ENCODE data around the gene RBM6. TPM values are rescaled to one million over a fixed set of nuclear protein-coding genes. Genes with fewer than 3 reads are reported as not detected.

RBM6 gene
- total RNA-seq, 1 experiment from 2014 or later: 118 TPM

DNA sequence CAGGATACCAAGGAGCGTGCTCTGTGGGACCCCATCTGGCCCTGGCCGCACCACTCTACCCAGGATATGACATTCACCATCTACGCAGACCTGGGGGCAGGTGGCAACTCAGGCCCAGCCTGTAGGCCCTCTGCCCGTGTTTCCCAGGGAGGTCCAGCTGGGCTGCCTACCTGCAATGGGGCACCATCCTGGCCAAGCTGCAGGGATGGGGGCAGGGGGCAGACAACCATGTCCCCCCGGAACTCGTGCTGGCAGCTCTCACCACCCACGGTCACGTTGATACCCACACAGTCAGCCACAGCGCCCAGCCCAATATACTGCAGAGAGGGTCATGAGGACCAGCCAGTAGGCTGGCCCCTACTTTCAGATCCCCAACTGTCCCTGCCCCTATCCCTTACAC is 44.2 kb upstream of the RBM6 start:
- TF ChIP-seq ZNF317 (CRISPR knock-in tag; IDR thresholded peaks at IDR 0.05; ENCODE audit: borderline replicate concordance, low read depth) (no peak), PRDM15 (CRISPR knock-in tag; IDR thresholded peaks at IDR 0.05) (no peak), E2F1 (CRISPR knock-in tag; IDR thresholded peaks at IDR 0.05) (no peak), FOXP1 (CRISPR knock-in tag; IDR thresholded peaks at IDR 0.05; ENCODE audit: borderline replicate concordance) (no peak), NR3C1 (CRISPR knock-in tag; conservative IDR thresholded peaks at IDR 0.05; ENCODE audit: low read depth) (no peak), TCF7 (CRISPR knock-in tag; IDR thresholded peaks at IDR 0.05; ENCODE audit: low read depth) (no peak)
- TF ChIP-seq, protein P1, sequence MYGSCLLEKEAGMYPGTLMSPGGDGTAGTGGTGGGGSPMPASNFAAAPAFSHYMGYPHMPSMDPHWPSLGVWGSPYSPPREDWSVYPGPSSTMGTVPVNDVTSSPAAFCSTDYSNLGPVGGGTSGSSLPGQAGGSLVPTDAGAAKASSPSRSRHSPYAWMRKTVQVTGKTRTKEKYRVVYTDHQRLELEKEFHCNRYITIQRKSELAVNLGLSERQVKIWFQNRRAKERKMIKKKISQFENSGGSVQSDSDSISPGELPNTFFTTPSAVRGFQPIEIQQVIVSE (CRISPR knock-in tag; IDR thresholded peaks at IDR 0.05; ENCODE audit: borderline replicate concordance): no peak
- TF ChIP-seq, protein P2, sequence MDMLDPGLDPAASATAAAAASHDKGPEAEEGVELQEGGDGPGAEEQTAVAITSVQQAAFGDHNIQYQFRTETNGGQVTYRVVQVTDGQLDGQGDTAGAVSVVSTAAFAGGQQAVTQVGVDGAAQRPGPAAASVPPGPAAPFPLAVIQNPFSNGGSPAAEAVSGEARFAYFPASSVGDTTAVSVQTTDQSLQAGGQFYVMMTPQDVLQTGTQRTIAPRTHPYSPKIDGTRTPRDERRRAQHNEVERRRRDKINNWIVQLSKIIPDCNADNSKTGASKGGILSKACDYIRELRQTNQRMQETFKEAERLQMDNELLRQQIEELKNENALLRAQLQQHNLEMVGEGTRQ (CRISPR knock-in tag; IDR thresholded peaks at IDR 0.05): no peak
- POLR2A ChIA-PET: interaction anchor here (1.3 kb wide), 1 partner anchor 15 kb away, joined by 3 read pairs; no protein-coding TSS in a partner anchor
- Mint-ChIP-seq H3K4me1 (no peaks in the 10 kb centered on the region), H3K4me3 (no peak overlapping the region), H3K27ac (no peak overlapping the region), H3K36me3 (no peaks in the 10 kb centered on the region), H3K9me3 (no peaks in the 10 kb centered on the region), H3K27me3 (ENCODE audit: low read depth) (no peaks in the 10 kb centered on the region)
- DNase-seq (ENCODE audit: low spot score) (no peak), ATAC-seq (no peak)
- CTCF ChIA-PET: interaction anchor here (0.8 to 1.8 kb wide), 3 partner anchors 15 to 93 kb away, joined by 4 to 5 read pairs (median 4); partner anchors contain the start of gene INKA1

DNA sequence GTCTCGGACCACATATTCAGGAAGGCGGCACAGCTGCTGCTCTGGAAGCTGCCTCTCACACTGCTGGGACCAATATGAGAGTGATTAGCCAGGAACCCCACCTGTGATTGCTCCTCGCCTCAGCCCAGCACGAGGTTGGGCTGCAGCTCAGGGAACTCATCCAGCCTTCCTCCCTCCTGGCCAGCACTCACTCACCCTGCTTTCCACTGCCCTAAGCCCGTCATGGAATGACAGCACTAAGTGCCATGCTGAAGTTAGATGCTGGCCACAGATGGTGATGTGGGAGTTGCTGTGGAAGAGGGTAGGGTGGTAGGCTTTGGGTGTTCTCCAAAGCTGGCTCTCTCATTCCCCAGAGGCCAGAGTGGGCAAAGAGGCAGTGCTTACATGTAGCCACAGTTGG is 43.6 kb upstream of the RBM6 start:
- ChIA-PET POLR2A (no interaction called here), CTCF (interaction anchor here (0.7 to 1.8 kb wide), 3 partner anchors 16 to 93 kb away, joined by 3 to 5 read pairs (median 3); partner anchors contain the start of gene INKA1)
- no peak for TF ChIP-seq SOX15 (CRISPR knock-in tag; IDR thresholded peaks at IDR 0.05)
- no peak for TF ChIP-seq ZNF423 (CRISPR knock-in tag; IDR thresholded peaks at IDR 0.05)
- no peak for TF ChIP-seq STAT6 (CRISPR knock-in tag; conservative IDR thresholded peaks at IDR 0.05; ENCODE audit: low read depth)
- TF ChIP-seq ZNF671 (CRISPR knock-in tag; IDR thresholded peaks at IDR 0.05): no peak
- TF ChIP-seq ZNF138 (CRISPR knock-in tag; conservative IDR thresholded peaks at IDR 0.05): no peak
- TF ChIP-seq, protein P3, sequence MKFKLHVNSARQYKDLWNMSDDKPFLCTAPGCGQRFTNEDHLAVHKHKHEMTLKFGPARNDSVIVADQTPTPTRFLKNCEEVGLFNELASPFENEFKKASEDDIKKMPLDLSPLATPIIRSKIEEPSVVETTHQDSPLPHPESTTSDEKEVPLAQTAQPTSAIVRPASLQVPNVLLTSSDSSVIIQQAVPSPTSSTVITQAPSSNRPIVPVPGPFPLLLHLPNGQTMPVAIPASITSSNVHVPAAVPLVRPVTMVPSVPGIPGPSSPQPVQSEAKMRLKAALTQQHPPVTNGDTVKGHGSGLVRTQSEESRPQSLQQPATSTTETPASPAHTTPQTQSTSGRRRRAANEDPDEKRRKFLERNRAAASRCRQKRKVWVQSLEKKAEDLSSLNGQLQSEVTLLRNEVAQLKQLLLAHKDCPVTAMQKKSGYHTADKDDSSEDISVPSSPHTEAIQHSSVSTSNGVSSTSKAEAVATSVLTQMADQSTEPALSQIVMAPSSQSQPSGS (CRISPR knock-in tag; IDR thresholded peaks at IDR 0.05; ENCODE audit: borderline replicate concordance, low read depth): no peak
- no peak for TF ChIP-seq SMAD4 (CRISPR knock-in tag; IDR thresholded peaks at IDR 0.05)
- TF ChIP-seq MXD4 (CRISPR knock-in tag; IDR thresholded peaks at IDR 0.05; ENCODE audit: borderline replicate concordance): no peak
- TF ChIP-seq FOXP1 (CRISPR knock-in tag; IDR thresholded peaks at IDR 0.05; ENCODE audit: borderline replicate concordance): no peak
- TF ChIP-seq FOXJ3 (CRISPR knock-in tag; IDR thresholded peaks at IDR 0.05; ENCODE audit: borderline replicate concordance): no peak
- TF ChIP-seq ESRRA (CRISPR knock-in tag; IDR thresholded peaks at IDR 0.05; ENCODE audit: borderline replicate concordance): no peak
- no peak overlapping the region for H3K27ac Mint-ChIP-seq
- no peak overlapping the region for H3K4me3 Mint-ChIP-seq
- H3K36me3 Mint-ChIP-seq: no peaks in the 10 kb centered on the region
- DNase-seq (ENCODE audit: low spot score): no peak
- H3K27me3 Mint-ChIP-seq (ENCODE audit: low read depth): no peaks in the 10 kb centered on the region
- H3K4me1 Mint-ChIP-seq: 0 out of 2 replicates have a peak, but pooled peaks cover 2% of the 10 kb centered on the region
- no peak for ATAC-seq
- no peaks in the 10 kb centered on the region for H3K9me3 Mint-ChIP-seq
